K562 (cell line): ENCODE results near the gene GRIN2A. TPM values are rescaled to one million over a fixed set of nuclear protein-coding genes. Genes with fewer than 3 reads are reported as not detected.

ENCODE experiments used
- ATAC-seq: fragments of 200-7000 bp; cut with Tn5 transposase; 3 replicates; pipeline ENCODE4 v1.9.1; 2020; ENCODE audit warnings: moderate library complexity
- BruUV-seq: library from RNA; stranded (reverse); fragments of 400-500 nt; replicated peaks from 2 replicates; lab custom pipeline; 2021; lab: Mats Ljungman, UMichigan
- CTCF ChIA-PET: fragments of 300-600 bp; formaldehyde crosslinking; extraction: SDS; loops from one replicate; lab custom pipeline; 2021; ENCODE audit warnings: low intra/inter-chr PET ratio; lab: Yijun Ruan, JAX
- POLR2A ChIA-PET: fragments of 300-600, 350-650 bp; sonication (Branson Sonifier 250); formaldehyde crosslinking; extraction: SDS; loops from one replicate; lab custom pipeline; 2021; ENCODE audit warnings: antibody characterized with exemption, inconsistent platforms; lab: Yijun Ruan, JAX
- DNase-seq, 4 experiments: peaks; one replicate each; pipeline versions ENCODE4 v3.0.0 to v3.0.0-alpha.2; 2011 to 2018; ENCODE audit warnings: low spot score in 3 of 4, mixed read lengths in 3 of 4; ENCODE audit errors: extremely low read depth in 1 of 4
- FAIRE-seq: peaks from 2 replicates; lab custom pipeline; 2011; peaks lifted over from hg19 to GRCh38; lab: Jason Lieb, UNC
- H2AFZ ChIP-seq: 2 replicates; pipeline ENCODE4 v1.6.0; 2011; ENCODE audit warnings: low read depth, low read length, control low read depth, inconsistent platforms
- H3K27ac ChIP-seq: fragments of 200-600 bp; 3 replicates; pipeline ENCODE4 v1.8.0; 2011; ENCODE audit warnings: low read depth, mild to moderate bottlenecking, control low read depth, inconsistent platforms, low read length, moderate library complexity, mixed read lengths; ENCODE audit errors: extremely low read depth
- H3K27me3 ChIP-seq, 2 experiments: fragments of 300-600 bp in 1 of 2; 2 replicates in 1 of 2; 3 replicates in 1 of 2; pipeline versions ENCODE4 v1.6.0 to v1.8.0; 2011; ENCODE audit warnings: inconsistent platforms in 2 of 2, low read length in 2 of 2, mild to moderate bottlenecking in 1 of 2, mixed read lengths in 1 of 2, moderate library complexity in 1 of 2; ENCODE audit not compliant: control insufficient read depth in 2 of 2, insufficient read depth in 2 of 2
- H3K36me3 ChIP-seq: fragments of 300-600 bp; 3 replicates; pipeline ENCODE4 v1.8.0; 2011; ENCODE audit warnings: mild to moderate bottlenecking, low read length, inconsistent platforms; ENCODE audit not compliant: control insufficient read depth, insufficient read depth
- H3K4me1 ChIP-seq, 2 experiments: fragments of 200-600 bp in 1 of 2; replicated peaks in 1 of 2; 2 replicates in 1 of 2; 3 replicates in 1 of 2; pipeline versions ENCODE4 v1.5.1 to v1.8.0; 2011; ENCODE audit warnings: inconsistent platforms in 2 of 2, low read length in 2 of 2, mild to moderate bottlenecking in 1 of 2, mixed read lengths in 1 of 2, moderate library complexity in 1 of 2; ENCODE audit not compliant: control insufficient read depth in 2 of 2, insufficient read depth in 2 of 2
- H3K4me2 ChIP-seq: 2 replicates; pipeline ENCODE4 v1.6.1; 2011; ENCODE audit warnings: low read length, control low read depth, inconsistent platforms, mixed read lengths; ENCODE audit not compliant: insufficient read depth
- H3K4me3 ChIP-seq: fragments of 200-600 bp; sonication (generic), shearing (Covaris generic); 2 replicates; pipeline ENCODE4 v1.5.1; 2016; ENCODE audit warnings: control low read depth, inconsistent platforms
- H3K79me2 ChIP-seq: fragments of 200-600 bp; 3 replicates; pipeline ENCODE4 v1.8.0; 2011; ENCODE audit warnings: low read length, inconsistent platforms; ENCODE audit not compliant: control insufficient read depth, insufficient read depth
- H3K9ac ChIP-seq, 2 experiments: 2 replicates each; pipeline versions ENCODE4 v1.6.0 to v1.6.1; 2011; ENCODE audit warnings: low read depth in 2 of 2, low read length in 2 of 2, control low read depth in 1 of 2, inconsistent platforms in 1 of 2, mild to moderate bottlenecking in 1 of 2, mixed read lengths in 1 of 2; ENCODE audit not compliant: insufficient read depth in 1 of 2
- H3K9me1 ChIP-seq: one replicate; pipeline ENCODE4 v1.6.0; 2011; ENCODE audit warnings: inconsistent platforms, mild to moderate bottlenecking, low read length, moderate library complexity; ENCODE audit not compliant: control insufficient read depth, insufficient read depth
- H3K9me3 ChIP-seq: replicated peaks from 2 replicates; pipeline ENCODE4 v1.5.1; 2011; ENCODE audit warnings: low read depth, low read length, inconsistent platforms; ENCODE audit not compliant: control insufficient read depth, insufficient read depth
- H4K20me1 ChIP-seq: replicated peaks from 2 replicates; pipeline ENCODE4 v1.6.1; 2011; ENCODE audit warnings: low read length, inconsistent platforms, mixed read lengths; ENCODE audit not compliant: control insufficient read depth, insufficient read depth
- CBFA2T3 ChIP-seq: fragments of 450-650 bp; IDR thresholded peaks from 2 replicates; pipeline ENCODE4 v1.6.1; 2017
- GTF2A2 ChIP-seq: IDR thresholded peaks from 2 replicates; pipeline ENCODE4 v1.6.1; 2016; ENCODE audit warnings: mild to moderate bottlenecking, missing genetic modification characterization, missing compliant biosample characterization
- JUNB ChIP-seq: fragments of 450-650 bp; formaldehyde crosslinking; conservative IDR thresholded peaks from 2 replicates; pipeline ENCODE4 v1.4.0; 2020; ENCODE audit warnings: mild to moderate bottlenecking
- L3MBTL2 ChIP-seq: fragments of 450-650 bp; IDR thresholded peaks from 2 replicates; pipeline ENCODE4 v1.6.1; 2016; ENCODE audit warnings: mild to moderate bottlenecking, moderate library complexity
- MTA2 ChIP-seq: fragments of 450-650 bp; IDR thresholded peaks from 2 replicates; pipeline ENCODE4 v1.6.1; 2016; ENCODE audit warnings: low read depth
- NFE2L1 ChIP-seq: fragments of 450-650 bp; IDR thresholded peaks from 2 replicates; pipeline ENCODE4 v1.6.1; 2016; ENCODE audit warnings: missing genetic modification characterization, low read depth, mild to moderate bottlenecking, missing compliant biosample characterization, moderate library complexity, borderline replicate concordance
- NFRKB ChIP-seq: fragments of 450-650 bp; IDR thresholded peaks from 2 replicates; pipeline ENCODE4 v1.6.1; 2016; ENCODE audit warnings: low read depth
- SMARCB1 ChIP-seq: IDR thresholded peaks from 2 replicates; pipeline ENCODE4 v1.6.1; 2011; ENCODE audit warnings: improper control_type of control experiment, low read depth; ENCODE audit not compliant: insufficient read length
- WGBS: fragments of 100-300 bp; shearing (Covaris generic); methylation state at CpG from one replicate; pipeline ENCODE4 v1.1.6; 2016; ENCODE audit warnings: low coverage, mixed read lengths; ENCODE audit not compliant: insufficient coverage; ENCODE audit errors: missing lambda C conversion rate; 5-methylcytosine and 5-hydroxymethylcytosine counted together
- in situ Hi-C: fragments of 300-500 bp; cut with MboI; formaldehyde crosslinking; loops from 4 replicates; pipeline ENCODE4 v1.15.0; 2018; ENCODE audit warnings: inconsistent platforms, mixed read lengths
- intact Hi-C: fragments of 100-400 bp; cut with micrococcal nuclease; formaldehyde crosslinking; loops from 2 replicates; pipeline ENCODE4 v1.14.2; 2022
- polyA plus RNA-seq, 8 experiments: library from polyadenylated mRNA; depleted of rRNA in 4 of 8; stranded (reverse) in 5 of 8; unstranded in 3 of 8; fragments of >200 nt; fragmentation: Nextera tagmentation in 2 of 8; fragmentation: Illumina TruSeq in 1 of 8; extraction: Ambion mirVana in 2 of 8; extraction: Trizol in 1 of 8; gene quantifications; 2 replicates each; pipeline versions ENCODE4 v1.2.1 to v1.2.3, GENCODE V29; 2011 to 2014; ENCODE audit warnings: inconsistent platforms in 1 of 8, missing spikeins in 1 of 8
- total RNA-seq, 7 experiments: library from RNA; depleted of rRNA in 6 of 7; stranded (reverse); fragments of >200 nt in 6 of 7; fragmentation: Illumina TruSeq in 2 of 7; extraction: Trizol in 2 of 7; gene quantifications; 2 replicates each; pipeline versions ENCODE4 v1.2.1 to v1.2.3, GENCODE V29; 2011 to 2021; ENCODE audit warnings: low replicate concordance in 1 of 7
- TF ChIP-seq, protein P1 (sequence below), 2 experiments: fragments of 150-350 bp in 1 of 2; IDR thresholded peaks; 2 replicates each; pipeline ENCODE4 v1.6.1; 2012 to 2016; ENCODE audit warnings: low read depth in 2 of 2, low read length in 2 of 2, mild to moderate bottlenecking in 1 of 2, moderate library complexity in 1 of 2
- TF ChIP-seq, protein P2 (sequence below): IDR thresholded peaks from 2 replicates; pipeline ENCODE4 v1.6.1; 2011; ENCODE audit not compliant: insufficient read length; ENCODE audit errors: extremely low read depth
- TF ChIP-seq, protein P3 (sequence below): fragments of 150-350 bp; IDR thresholded peaks from 2 replicates; pipeline ENCODE4 v1.6.1; 2014; ENCODE audit warnings: low read depth, mild to moderate bottlenecking, low read length, borderline replicate concordance

The GRIN2A gene
- total and polyA plus RNA-seq, 9 of the 15 experiments (the other 6 are each of a cell fraction or from before 2014, with no cell fraction given), result not detected

DNA sequence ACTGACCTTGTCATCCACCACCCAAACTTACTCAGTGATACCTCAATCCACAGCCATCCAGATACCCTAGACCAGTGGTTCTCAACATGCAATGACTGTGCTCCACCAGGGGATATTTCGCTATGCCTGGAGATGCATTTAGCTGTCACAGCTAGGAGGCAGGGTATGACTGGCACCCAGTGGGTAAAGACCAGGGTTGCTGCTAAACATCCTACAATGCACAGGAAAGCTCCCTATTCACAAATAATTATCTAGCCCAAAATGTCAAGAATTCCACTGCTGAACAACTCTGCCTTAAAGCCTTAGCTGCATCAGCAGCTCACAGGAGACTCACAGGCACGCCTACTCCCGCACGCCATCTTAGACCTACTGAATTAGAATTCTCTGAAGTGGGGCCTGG, 212.6 kb downstream of the GRIN2A start (continued):
- TF ChIP-seq, protein P1, sequence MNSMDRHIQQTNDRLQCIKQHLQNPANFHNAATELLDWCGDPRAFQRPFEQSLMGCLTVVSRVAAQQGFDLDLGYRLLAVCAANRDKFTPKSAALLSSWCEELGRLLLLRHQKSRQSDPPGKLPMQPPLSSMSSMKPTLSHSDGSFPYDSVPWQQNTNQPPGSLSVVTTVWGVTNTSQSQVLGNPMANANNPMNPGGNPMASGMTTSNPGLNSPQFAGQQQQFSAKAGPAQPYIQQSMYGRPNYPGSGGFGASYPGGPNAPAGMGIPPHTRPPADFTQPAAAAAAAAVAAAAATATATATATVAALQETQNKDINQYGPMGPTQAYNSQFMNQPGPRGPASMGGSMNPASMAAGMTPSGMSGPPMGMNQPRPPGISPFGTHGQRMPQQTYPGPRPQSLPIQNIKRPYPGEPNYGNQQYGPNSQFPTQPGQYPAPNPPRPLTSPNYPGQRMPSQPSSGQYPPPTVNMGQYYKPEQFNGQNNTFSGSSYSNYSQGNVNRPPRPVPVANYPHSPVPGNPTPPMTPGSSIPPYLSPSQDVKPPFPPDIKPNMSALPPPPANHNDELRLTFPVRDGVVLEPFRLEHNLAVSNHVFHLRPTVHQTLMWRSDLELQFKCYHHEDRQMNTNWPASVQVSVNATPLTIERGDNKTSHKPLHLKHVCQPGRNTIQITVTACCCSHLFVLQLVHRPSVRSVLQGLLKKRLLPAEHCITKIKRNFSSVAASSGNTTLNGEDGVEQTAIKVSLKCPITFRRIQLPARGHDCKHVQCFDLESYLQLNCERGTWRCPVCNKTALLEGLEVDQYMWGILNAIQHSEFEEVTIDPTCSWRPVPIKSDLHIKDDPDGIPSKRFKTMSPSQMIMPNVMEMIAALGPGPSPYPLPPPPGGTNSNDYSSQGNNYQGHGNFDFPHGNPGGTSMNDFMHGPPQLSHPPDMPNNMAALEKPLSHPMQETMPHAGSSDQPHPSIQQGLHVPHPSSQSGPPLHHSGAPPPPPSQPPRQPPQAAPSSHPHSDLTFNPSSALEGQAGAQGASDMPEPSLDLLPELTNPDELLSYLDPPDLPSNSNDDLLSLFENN (IDR thresholded peaks at IDR 0.05; ENCODE audit: low read depth in 2 of 2, low read length in 2 of 2), result no peak
- TF ChIP-seq NFE2L1 (tag) (no peak), CBFA2T3 (no peak), NFRKB (no peak), MTA2 (no peak)
- TF ChIP-seq, protein P2, sequence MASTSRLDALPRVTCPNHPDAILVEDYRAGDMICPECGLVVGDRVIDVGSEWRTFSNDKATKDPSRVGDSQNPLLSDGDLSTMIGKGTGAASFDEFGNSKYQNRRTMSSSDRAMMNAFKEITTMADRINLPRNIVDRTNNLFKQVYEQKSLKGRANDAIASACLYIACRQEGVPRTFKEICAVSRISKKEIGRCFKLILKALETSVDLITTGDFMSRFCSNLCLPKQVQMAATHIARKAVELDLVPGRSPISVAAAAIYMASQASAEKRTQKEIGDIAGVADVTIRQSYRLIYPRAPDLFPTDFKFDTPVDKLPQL, result no peak

DNA sequence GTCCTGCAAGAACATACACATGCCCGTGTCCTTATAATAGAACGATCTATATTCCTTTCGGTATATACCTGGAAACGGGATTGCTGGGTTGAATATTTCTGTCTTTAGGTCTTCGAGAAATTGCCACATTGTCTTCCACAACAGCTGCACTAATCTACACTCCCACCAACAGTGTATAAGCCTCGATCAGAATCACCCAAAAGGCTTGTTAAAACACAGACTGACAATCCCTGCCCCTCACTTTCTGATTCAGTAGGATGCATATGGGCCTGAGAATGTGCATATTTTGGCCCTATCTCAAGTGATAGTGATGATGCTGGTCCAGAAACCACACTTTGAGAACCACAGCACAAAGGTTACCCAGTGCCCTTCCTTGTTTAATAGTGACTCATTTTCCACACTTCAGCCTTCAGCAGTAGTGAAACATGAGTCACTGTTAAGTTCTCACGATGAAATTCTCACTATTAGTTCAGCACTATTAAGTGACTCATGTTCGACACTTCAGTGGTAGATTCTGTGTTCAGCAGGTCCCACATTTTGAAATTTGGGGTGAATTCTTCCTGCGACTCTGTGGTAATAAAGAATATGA, 215.6 kb downstream of the GRIN2A start:
- H3K36me3 ChIP-seq, result no peaks in the 10 kb centered on the region
- H4K20me1 ChIP-seq, result no peaks in the 10 kb centered on the region
- H3K4me1 ChIP-seq, result no peaks in the 10 kb centered on the region
- H3K27me3 ChIP-seq, result no peaks in the 10 kb centered on the region; a peak in 2 of 5 replicates
- intact Hi-C loops, result no loop called here
- in situ Hi-C loops, result no loop called here
- CTCF ChIA-PET, result no interaction called here
- H3K9ac ChIP-seq, result no peak overlapping the region
- no peak overlapping the region for H2AFZ ChIP-seq
- no peak overlapping the region for H3K4me3 ChIP-seq
- no peaks in the 10 kb centered on the region for H3K79me2 ChIP-seq
- WGBS, result 1% methylated on average over 9 of the region's 9 CpGs
- BruUV-seq, result no TSS peak
- no peaks in the 10 kb centered on the region for H3K9me3 ChIP-seq
- DNase-seq (no peak), ATAC-seq (no peak), FAIRE-seq (no peak)
- no peak overlapping the region for H3K4me2 ChIP-seq
- POLR2A ChIA-PET, result no interaction called here
- no peak overlapping the region for H3K27ac ChIP-seq
- no peaks in the 10 kb centered on the region for H3K9me1 ChIP-seq
- TF ChIP-seq L3MBTL2, result no peak
- TF ChIP-seq JUNB (CRISPR knock-in tag), result 0 out of 2 replicates have a peak, but pooled peaks have one; percentile 53
- no peak for TF ChIP-seq SMARCB1
- no peak for TF ChIP-seq GTF2A2
- TF ChIP-seq, protein P3, sequence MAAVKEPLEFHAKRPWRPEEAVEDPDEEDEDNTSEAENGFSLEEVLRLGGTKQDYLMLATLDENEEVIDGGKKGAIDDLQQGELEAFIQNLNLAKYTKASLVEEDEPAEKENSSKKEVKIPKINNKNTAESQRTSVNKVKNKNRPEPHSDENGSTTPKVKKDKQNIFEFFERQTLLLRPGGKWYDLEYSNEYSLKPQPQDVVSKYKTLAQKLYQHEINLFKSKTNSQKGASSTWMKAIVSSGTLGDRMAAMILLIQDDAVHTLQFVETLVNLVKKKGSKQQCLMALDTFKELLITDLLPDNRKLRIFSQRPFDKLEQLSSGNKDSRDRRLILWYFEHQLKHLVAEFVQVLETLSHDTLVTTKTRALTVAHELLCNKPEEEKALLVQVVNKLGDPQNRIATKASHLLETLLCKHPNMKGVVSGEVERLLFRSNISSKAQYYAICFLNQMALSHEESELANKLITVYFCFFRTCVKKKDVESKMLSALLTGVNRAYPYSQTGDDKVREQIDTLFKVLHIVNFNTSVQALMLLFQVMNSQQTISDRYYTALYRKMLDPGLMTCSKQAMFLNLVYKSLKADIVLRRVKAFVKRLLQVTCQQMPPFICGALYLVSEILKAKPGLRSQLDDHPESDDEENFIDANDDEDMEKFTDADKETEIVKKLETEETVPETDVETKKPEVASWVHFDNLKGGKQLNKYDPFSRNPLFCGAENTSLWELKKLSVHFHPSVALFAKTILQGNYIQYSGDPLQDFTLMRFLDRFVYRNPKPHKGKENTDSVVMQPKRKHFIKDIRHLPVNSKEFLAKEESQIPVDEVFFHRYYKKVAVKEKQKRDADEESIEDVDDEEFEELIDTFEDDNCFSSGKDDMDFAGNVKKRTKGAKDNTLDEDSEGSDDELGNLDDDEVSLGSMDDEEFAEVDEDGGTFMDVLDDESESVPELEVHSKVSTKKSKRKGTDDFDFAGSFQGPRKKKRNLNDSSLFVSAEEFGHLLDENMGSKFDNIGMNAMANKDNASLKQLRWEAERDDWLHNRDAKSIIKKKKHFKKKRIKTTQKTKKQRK, result no peak
